ENCODE data around the gene S100A12.

S100A12 gene

DNA sequence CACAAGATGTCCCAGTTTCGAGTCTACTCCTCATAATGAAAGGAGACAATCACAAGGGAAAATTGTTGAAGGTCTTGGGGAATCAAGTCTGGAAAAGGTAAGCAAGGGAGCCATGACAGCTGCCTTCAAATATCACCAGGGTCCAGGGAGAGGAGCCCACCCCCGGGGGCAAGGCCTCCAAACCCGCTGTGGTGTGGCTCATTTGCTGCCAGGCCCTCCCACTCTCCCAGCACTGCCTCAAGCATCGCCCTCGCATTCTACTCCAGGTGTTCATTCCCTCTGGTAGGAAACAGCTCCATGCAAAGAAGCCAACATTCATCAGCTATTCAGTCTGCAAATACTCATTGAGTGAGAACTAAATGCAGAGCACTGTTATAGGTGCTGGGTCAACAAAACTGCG, 9.2 kb downstream of the S100A12 start:
- Histone ChIP-seq H2AFZ (ENCODE audit: low read length) (no peak overlapping the region), H3K9me2 (replicated peaks; ENCODE audit: insufficient read depth, low read length) (no peaks in the 10 kb centered on the region), H3K36me3 (replicated peaks; ENCODE audit: insufficient read depth, low read length) (no peaks in the 10 kb centered on the region), H3K4me1 (ENCODE audit: low read length) (no peaks in the 10 kb centered on the region), H3K9me3 (replicated peaks; ENCODE audit: insufficient read depth, low read length) (no peaks in the 10 kb centered on the region), H3K27me3 (replicated peaks; ENCODE audit: insufficient read depth, low read length) (no peaks in the 10 kb centered on the region), H3K27ac (ENCODE audit: low read length) (no peak overlapping the region), H4K20me1 (ENCODE audit: insufficient read depth, low read length) (no peaks in the 10 kb centered on the region), H3F3A (ENCODE audit: insufficient read depth, low read length) (no peaks in the 10 kb centered on the region), H3K79me2 (ENCODE audit: low read length) (no peaks in the 10 kb centered on the region), H3K4me3 (ENCODE audit: low read length) (no peak overlapping the region), H3K9ac (ENCODE audit: low read length) (no peak overlapping the region), H3K4me2 (ENCODE audit: low read depth, low read length) (no peak overlapping the region)
- TF ChIP-seq, protein P1, sequence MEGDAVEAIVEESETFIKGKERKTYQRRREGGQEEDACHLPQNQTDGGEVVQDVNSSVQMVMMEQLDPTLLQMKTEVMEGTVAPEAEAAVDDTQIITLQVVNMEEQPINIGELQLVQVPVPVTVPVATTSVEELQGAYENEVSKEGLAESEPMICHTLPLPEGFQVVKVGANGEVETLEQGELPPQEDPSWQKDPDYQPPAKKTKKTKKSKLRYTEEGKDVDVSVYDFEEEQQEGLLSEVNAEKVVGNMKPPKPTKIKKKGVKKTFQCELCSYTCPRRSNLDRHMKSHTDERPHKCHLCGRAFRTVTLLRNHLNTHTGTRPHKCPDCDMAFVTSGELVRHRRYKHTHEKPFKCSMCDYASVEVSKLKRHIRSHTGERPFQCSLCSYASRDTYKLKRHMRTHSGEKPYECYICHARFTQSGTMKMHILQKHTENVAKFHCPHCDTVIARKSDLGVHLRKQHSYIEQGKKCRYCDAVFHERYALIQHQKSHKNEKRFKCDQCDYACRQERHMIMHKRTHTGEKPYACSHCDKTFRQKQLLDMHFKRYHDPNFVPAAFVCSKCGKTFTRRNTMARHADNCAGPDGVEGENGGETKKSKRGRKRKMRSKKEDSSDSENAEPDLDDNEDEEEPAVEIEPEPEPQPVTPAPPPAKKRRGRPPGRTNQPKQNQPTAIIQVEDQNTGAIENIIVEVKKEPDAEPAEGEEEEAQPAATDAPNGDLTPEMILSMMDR (IDR thresholded peaks at IDR 0.05; ENCODE audit: low read length) = no peak
- TF ChIP-seq EZH2 (optimal IDR thresholded peaks at IDR 0.05; ENCODE audit: low read depth, low read length) (no peak), EZH2phosphoT487 (IDR thresholded peaks at IDR 0.05; ENCODE audit: low read length) (no peak)
- DNase-seq = no peak

- no peak overlapping the region for H2AFZ ChIP-seq (ENCODE audit: low read length)
- no peak overlapping the region for H3K4me2 ChIP-seq (ENCODE audit: low read depth, low read length)
- no peaks in the 10 kb centered on the region for H3K36me3 ChIP-seq (replicated peaks; ENCODE audit: insufficient read depth, low read length)
- H3K79me2 ChIP-seq (ENCODE audit: low read length) = no peaks in the 10 kb centered on the region
- H3K27ac ChIP-seq (ENCODE audit: low read length) = no peak overlapping the region
- no peak for DNase-seq
- H3F3A ChIP-seq (ENCODE audit: insufficient read depth, low read length) = no peaks in the 10 kb centered on the region
- H4K20me1 ChIP-seq (ENCODE audit: insufficient read depth, low read length) = no peaks in the 10 kb centered on the region
- H3K9me2 ChIP-seq (replicated peaks; ENCODE audit: insufficient read depth, low read length) = no peaks in the 10 kb centered on the region
- TF ChIP-seq EZH2phosphoT487 (IDR thresholded peaks at IDR 0.05; ENCODE audit: low read length) (no peak), EZH2 (optimal IDR thresholded peaks at IDR 0.05; ENCODE audit: low read depth, low read length) (no peak)
- TF ChIP-seq, protein P1 (IDR thresholded peaks at IDR 0.05; ENCODE audit: low read length) = no peak
- H3K4me3 ChIP-seq (ENCODE audit: low read length) = no peak overlapping the region
- H3K27me3 ChIP-seq (replicated peaks; ENCODE audit: insufficient read depth, low read length) = no peaks in the 10 kb centered on the region
- H3K4me1 ChIP-seq (ENCODE audit: low read length) = no peaks in the 10 kb centered on the region
- no peak overlapping the region for H3K9ac ChIP-seq (ENCODE audit: low read length)
- H3K9me3 ChIP-seq (replicated peaks; ENCODE audit: insufficient read depth, low read length) = no peaks in the 10 kb centered on the region
These were observed 9.7 kb downstream of the S100A12 start for GRCh38 chr1:153365696-153366095.

- H3K27ac ChIP-seq (ENCODE audit: low read length) = no peak overlapping the region
- H3K4me2 ChIP-seq (ENCODE audit: low read depth, low read length) = no peak overlapping the region
- H3K9ac ChIP-seq (ENCODE audit: low read length) = no peak overlapping the region
- H3K9me3 ChIP-seq (replicated peaks; ENCODE audit: insufficient read depth, low read length) = no peaks in the 10 kb centered on the region
- H3K79me2 ChIP-seq (ENCODE audit: low read length) = no peaks in the 10 kb centered on the region
- DNase-seq = no peak
- TF ChIP-seq EZH2 (optimal IDR thresholded peaks at IDR 0.05; ENCODE audit: low read depth, low read length) (no peak), EZH2phosphoT487 (IDR thresholded peaks at IDR 0.05; ENCODE audit: low read length) (no peak)
- TF ChIP-seq, protein P1 (IDR thresholded peaks at IDR 0.05; ENCODE audit: low read length) = no peak
- no peaks in the 10 kb centered on the region for H3K4me1 ChIP-seq (ENCODE audit: low read length)
- no peaks in the 10 kb centered on the region for H3K36me3 ChIP-seq (replicated peaks; ENCODE audit: insufficient read depth, low read length)
- no peaks in the 10 kb centered on the region for H3K9me2 ChIP-seq (replicated peaks; ENCODE audit: insufficient read depth, low read length)
- no peaks in the 10 kb centered on the region for H3F3A ChIP-seq (ENCODE audit: insufficient read depth, low read length)
- H3K4me3 ChIP-seq (ENCODE audit: low read length) = no peak overlapping the region
- H2AFZ ChIP-seq (ENCODE audit: low read length) = no peak overlapping the region
- no peaks in the 10 kb centered on the region for H3K27me3 ChIP-seq (replicated peaks; ENCODE audit: insufficient read depth, low read length)
- no peaks in the 10 kb centered on the region for H4K20me1 ChIP-seq (ENCODE audit: insufficient read depth, low read length)
These were observed 10.4 kb downstream of the S100A12 start for GRCh38 chr1:153364766-153365666.
